ENCODE data around the gene CPNE1.
A peak's percentile ranks its signal among the peaks of the same experiment; 100 is the strongest.

DNA sequence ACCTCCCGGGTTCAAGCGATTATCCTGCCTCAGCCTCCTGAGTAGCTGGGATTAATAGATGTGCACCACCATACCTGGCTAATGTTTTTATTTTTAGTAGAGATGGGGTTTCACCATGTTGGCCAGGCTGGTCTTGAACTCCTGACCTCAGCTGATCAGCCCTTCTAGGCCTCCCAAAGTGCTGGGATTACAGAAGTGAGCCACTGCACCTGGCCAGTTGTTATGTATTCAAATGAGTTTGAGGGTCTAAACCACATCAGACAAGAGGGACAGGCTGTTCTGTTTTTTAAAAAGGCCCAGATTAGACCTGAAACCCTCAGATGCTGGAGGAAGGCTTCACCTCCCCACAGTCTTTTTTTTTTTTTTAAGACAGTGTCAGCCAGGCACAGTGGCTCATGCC lies 53.2 kb downstream of the CPNE1 start:
- TF ChIP-seq, protein P1, sequence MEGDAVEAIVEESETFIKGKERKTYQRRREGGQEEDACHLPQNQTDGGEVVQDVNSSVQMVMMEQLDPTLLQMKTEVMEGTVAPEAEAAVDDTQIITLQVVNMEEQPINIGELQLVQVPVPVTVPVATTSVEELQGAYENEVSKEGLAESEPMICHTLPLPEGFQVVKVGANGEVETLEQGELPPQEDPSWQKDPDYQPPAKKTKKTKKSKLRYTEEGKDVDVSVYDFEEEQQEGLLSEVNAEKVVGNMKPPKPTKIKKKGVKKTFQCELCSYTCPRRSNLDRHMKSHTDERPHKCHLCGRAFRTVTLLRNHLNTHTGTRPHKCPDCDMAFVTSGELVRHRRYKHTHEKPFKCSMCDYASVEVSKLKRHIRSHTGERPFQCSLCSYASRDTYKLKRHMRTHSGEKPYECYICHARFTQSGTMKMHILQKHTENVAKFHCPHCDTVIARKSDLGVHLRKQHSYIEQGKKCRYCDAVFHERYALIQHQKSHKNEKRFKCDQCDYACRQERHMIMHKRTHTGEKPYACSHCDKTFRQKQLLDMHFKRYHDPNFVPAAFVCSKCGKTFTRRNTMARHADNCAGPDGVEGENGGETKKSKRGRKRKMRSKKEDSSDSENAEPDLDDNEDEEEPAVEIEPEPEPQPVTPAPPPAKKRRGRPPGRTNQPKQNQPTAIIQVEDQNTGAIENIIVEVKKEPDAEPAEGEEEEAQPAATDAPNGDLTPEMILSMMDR (IDR thresholded peaks at IDR 0.05 in 2 of 3, conservative IDR thresholded peaks at IDR 0.05 in 1 of 3; ENCODE audit: control insufficient read depth in 2 of 3, extremely low read depth in 1 of 3, insufficient read depth in 1 of 3, low read depth in 3 of 3, low read length in 3 of 3): no peak
- no peak for TF ChIP-seq CREB1 (IDR thresholded peaks at IDR 0.05; ENCODE audit: low read depth)
- TF ChIP-seq SMAD1 (IDR thresholded peaks at IDR 0.05; ENCODE audit: low read depth, partially characterized antibody): no peak
- TF ChIP-seq EZH2 (IDR thresholded peaks at IDR 0.05; ENCODE audit: borderline replicate concordance, control insufficient read depth, low read depth, low read length): no peak
- peak; percentile 72; the same call in 1 of the 2 replicates for TF ChIP-seq CBFB (IDR thresholded peaks at IDR 0.05; ENCODE audit: low read depth)

Data from GM12878 (cell line).